Omental fat pad (tissue), 4 donors: ENCODE measurements around the gene CRYGA. TPM values are rescaled to one million over a fixed set of nuclear protein-coding genes. Genes with fewer than 3 reads are reported as not detected.

Experiments
- ATAC-seq: fragments of 150-250 bp; one replicate; pipeline ENCODE4 v1.9.1; 2016; ENCODE audit warnings: mild to moderate bottlenecking, moderate library complexity; ENCODE audit not compliant: low FRiP score
- DNase-seq: peaks from one replicate; pipeline ENCODE4 v3.0.0-alpha.2; 2019; ENCODE audit warnings: low spot score
- CTCF ChIP-seq, 3 donors: fragments of 450-650 bp; IDR thresholded peaks; one replicate each; pipeline ENCODE4 v1.5.1; 2016 to 2017; ENCODE audit warnings: antibody characterized with exemption in 3 of 3, mild to moderate bottlenecking in 3 of 3, moderate library complexity in 2 of 3
- total RNA-seq, 4 donors: library from RNA; depleted of rRNA; stranded (reverse); fragments of >200 nt; gene quantifications; one replicate each; pipeline ENCODE4 v1.1.0, GENCODE V29; 2016

Gene CRYGA
- total RNA-seq, 4 donors from 2014 or later, result not detected

GRCh38 chr2:208183526-208183925 lies 20.1 kb upstream of the CRYGA start:
- DNase-seq (no peak), ATAC-seq (no peak)
- TF ChIP-seq CTCF (IDR thresholded peaks at IDR 0.05), result no peak

GRCh38 chr2:208182835-208183234 lies 19.4 kb upstream of the CRYGA start:
- DNase-seq (no peak), ATAC-seq (no peak)
- TF ChIP-seq CTCF (IDR thresholded peaks at IDR 0.05), result no peak

GRCh38 chr2:208179028-208179609 lies 15.7 kb upstream of the CRYGA start:
- no peak for TF ChIP-seq CTCF (IDR thresholded peaks at IDR 0.05)
- no peak for DNase-seq

GRCh38 chr2:208175840-208176153 lies 12.4 kb upstream of the CRYGA start:
- ATAC-seq, result no peak
- DNase-seq, result no peak

More at GRCh38 chr2:208179028-208179609, 15.7 kb upstream of the CRYGA start:
- ATAC-seq, result no peak

GRCh38 chr2:208175069-208175839 lies 11.9 kb upstream of the CRYGA start:
- DNase-seq (peak; percentile 51), ATAC-seq (peak; percentile 98)
- peak in 1 of 3 donors; percentile 26 for TF ChIP-seq CTCF (IDR thresholded peaks at IDR 0.05)

More at GRCh38 chr2:208175840-208176153, 12.4 kb upstream of the CRYGA start:
- no peak for TF ChIP-seq CTCF (IDR thresholded peaks at IDR 0.05)

- no peak for DNase-seq
- no peak for TF ChIP-seq CTCF (IDR thresholded peaks at IDR 0.05)
- ATAC-seq, result no peak
These were observed 10.8 kb upstream of the CRYGA start for GRCh38 chr2:208174144-208174543.

- DNase-seq, result no peak
These were observed 8.7 kb upstream of the CRYGA start for GRCh38 chr2:208172125-208172524.

More at GRCh38 chr2:208172125-208172524, 8.7 kb upstream of the CRYGA start:
- no peak for TF ChIP-seq CTCF (IDR thresholded peaks at IDR 0.05)
- ATAC-seq, result no peak
